ENCODE results near the gene SPDEF.

- TF ChIP-seq, protein P1, sequence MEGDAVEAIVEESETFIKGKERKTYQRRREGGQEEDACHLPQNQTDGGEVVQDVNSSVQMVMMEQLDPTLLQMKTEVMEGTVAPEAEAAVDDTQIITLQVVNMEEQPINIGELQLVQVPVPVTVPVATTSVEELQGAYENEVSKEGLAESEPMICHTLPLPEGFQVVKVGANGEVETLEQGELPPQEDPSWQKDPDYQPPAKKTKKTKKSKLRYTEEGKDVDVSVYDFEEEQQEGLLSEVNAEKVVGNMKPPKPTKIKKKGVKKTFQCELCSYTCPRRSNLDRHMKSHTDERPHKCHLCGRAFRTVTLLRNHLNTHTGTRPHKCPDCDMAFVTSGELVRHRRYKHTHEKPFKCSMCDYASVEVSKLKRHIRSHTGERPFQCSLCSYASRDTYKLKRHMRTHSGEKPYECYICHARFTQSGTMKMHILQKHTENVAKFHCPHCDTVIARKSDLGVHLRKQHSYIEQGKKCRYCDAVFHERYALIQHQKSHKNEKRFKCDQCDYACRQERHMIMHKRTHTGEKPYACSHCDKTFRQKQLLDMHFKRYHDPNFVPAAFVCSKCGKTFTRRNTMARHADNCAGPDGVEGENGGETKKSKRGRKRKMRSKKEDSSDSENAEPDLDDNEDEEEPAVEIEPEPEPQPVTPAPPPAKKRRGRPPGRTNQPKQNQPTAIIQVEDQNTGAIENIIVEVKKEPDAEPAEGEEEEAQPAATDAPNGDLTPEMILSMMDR (IDR thresholded peaks at IDR 0.05) = no peak
- TF ChIP-seq EP300 (IDR thresholded peaks at IDR 0.05) = no peak
These were observed 43.4 kb downstream of the SPDEF start for GRCh38 chr6:34512738-34513115.
